ENCODE measurements around the gene HOXD10. TPM values are rescaled to one million over a fixed set of nuclear protein-coding genes. Genes with fewer than 3 reads are reported as not detected.

The HOXD10 gene
- total and polyA plus RNA-seq, 2 of the 13 experiments (the other 11 are each of a cell fraction or from before 2014, with no cell fraction given) = not detected

DNA sequence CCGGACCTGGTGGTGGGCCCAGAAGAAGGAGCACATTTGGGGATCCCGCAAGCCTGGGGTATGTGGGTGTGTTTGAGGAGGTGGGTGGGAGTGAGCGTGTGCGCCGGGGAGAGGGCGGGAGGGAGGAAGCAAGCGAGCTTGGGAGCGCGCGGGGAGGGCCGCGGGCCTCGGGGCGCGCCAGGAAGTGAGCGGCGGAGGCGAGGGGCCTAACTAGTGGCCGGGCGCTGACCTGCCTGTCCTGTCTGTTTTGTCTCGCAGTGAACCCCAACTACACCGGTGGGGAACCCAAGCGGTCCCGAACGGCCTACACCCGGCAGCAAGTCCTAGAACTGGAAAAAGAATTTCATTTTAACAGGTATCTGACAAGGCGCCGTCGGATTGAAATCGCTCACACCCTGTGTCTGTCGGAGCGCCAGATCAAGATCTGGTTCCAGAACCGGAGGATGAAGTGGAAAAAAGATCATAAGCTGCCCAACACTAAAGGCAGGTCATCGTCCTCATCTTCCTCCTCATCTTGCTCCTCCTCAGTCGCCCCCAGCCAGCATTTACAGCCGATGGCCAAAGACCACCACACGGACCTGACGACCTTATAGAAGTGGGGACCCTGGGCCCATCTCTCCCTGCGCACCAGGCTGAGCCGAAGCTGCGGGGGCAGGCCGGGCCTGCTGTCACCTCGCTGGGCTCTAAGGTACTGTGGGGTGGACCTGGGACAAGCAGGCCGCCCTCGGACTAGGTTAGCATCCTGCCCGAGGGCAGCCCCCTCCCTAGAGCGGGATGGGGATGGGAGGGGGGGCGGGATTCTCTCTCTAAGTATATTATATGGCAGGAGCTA is 36.0 kb downstream of the HOXD10 start:
- no peak overlapping the region for H3K4me2 ChIP-seq (ENCODE audit: low read depth, low read length)
- peaks cover 30% of the 10 kb centered on the region for H3K4me1 ChIP-seq (ENCODE audit: insufficient read depth, low read length)
- H3K36me3 ChIP-seq (replicated peaks in 1 of 2; ENCODE audit: control insufficient read depth in 1 of 2, insufficient read depth in 2 of 2, low read length in 2 of 2) = no peaks in the 10 kb centered on the region
- 64% methylated on average over 46 of the region's 48 CpGs for WGBS (ENCODE audit: low lambda C conversion rate)
- H3K27ac ChIP-seq (ENCODE audit: extremely low read length, insufficient read depth, low read length) = no peak overlapping the region
- DNase-seq (ENCODE audit: low spot score) (no peak), ATAC-seq (no peak), FAIRE-seq (no peak)
- H2AFZ ChIP-seq (ENCODE audit: low read length) = no peak overlapping the region
- no peaks in the 10 kb centered on the region for H4K20me1 ChIP-seq (ENCODE audit: insufficient read depth, low read length)
- peaks cover 20 to 92% of the 10 kb centered on the region in 2 experiments for H3K27me3 ChIP-seq (ENCODE audit: control insufficient read depth in 1 of 2, insufficient read depth in 2 of 2, low read length in 2 of 2)
- BruUV-seq (replicated peaks) = no TSS peak
- intact Hi-C loops (cut with micrococcal nuclease; ENCODE audit: unreplicated experiment) = no loop called here
- no peaks in the 10 kb centered on the region for H3K9me3 ChIP-seq (ENCODE audit: low read length)
- no peaks in the 10 kb centered on the region for H3K79me2 ChIP-seq (ENCODE audit: insufficient read depth, low read length)
- no peak overlapping the region for H3K4me3 ChIP-seq (replicated peaks in 1 of 3; ENCODE audit: insufficient read depth in 1 of 3, low read depth in 2 of 3, low read length in 3 of 3)
- POLR2A ChIA-PET = no interaction called here
- CTCF ChIA-PET (ENCODE audit: low intra/inter-chr PET ratio, low total read pairs) = no interaction called here
- H3K9ac ChIP-seq (ENCODE audit: insufficient read depth, low read depth, low read length) = no peak overlapping the region
- TF ChIP-seq CBX2 (IDR thresholded peaks at IDR 0.05; ENCODE audit: low read depth, low read length) (no peak), CBX2 (CRISPR knock-in tag; IDR thresholded peaks at IDR 0.05; ENCODE audit: low read depth) (no peak), ZKSCAN5 (CRISPR knock-in tag; IDR thresholded peaks at IDR 0.05) (no peak), SRF (IDR thresholded peaks at IDR 0.05; ENCODE audit: low read depth, low read length) (no peak), ATF7-NPFF (CRISPR knock-in tag; IDR thresholded peaks at IDR 0.05; ENCODE audit: low read depth) (no peak), ESRRA (CRISPR knock-in tag; IDR thresholded peaks at IDR 0.05; ENCODE audit: low read depth) (no peak)
- TF ChIP-seq, protein P1, sequence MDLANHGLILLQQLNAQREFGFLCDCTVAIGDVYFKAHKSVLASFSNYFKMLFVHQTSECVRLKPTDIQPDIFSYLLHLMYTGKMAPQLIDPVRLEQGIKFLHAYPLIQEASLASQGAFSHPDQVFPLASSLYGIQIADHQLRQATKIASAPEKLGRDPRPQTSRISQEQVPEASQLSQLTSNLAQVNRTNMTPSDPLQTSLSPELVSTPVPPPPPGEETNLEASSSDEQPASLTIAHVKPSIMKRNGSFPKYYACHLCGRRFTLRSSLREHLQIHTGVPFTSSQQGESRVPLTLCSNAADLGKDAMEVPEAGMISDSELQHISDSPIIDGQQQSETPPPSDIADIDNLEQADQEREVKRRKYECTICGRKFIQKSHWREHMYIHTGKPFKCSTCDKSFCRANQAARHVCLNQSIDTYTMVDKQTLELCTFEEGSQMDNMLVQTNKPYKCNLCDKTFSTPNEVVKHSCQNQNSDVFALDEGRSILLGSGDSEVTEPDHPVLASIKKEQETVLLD (CRISPR knock-in tag; IDR thresholded peaks at IDR 0.05; ENCODE audit: low read depth) = no peak
- in situ Hi-C loops (cut with HindIII; ENCODE audit: extremely low pct_ligation_motif_present, low pct_unique_long_range_greater_than_20kb) = no loop called here

All from HepG2 (cell line).